DLD1 (cell line): ENCODE measurements around the gene LRRC27.

Experiments used
- in situ Hi-C: cut with HindIII; loops from 2 replicates; pipeline ENCODE4 v1.10.0; 2017; ENCODE audit warnings: low sequenced_read_pairs

Gene LRRC27

DNA sequence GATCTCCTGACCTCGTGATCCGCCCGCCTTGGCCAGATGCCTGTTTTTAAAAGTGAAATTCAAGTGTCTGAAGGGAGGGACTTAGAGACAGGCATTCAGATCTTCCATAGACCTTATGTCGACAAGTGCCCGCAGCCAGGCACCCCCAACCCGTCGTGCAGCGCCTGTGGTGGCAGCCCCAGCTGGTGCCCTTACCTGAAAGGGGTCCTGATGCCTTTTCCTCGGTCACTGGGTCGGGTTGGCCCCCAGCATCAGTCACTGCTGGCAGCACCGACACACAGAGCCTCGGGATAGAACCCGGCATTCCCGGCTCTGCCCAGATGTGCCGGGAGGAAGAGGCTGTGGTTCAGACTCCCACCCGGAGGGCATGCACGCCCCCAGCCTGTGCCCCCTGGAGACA is 23.3 kb downstream of the LRRC27 start:
- in situ Hi-C loops, result no loop called here

DNA sequence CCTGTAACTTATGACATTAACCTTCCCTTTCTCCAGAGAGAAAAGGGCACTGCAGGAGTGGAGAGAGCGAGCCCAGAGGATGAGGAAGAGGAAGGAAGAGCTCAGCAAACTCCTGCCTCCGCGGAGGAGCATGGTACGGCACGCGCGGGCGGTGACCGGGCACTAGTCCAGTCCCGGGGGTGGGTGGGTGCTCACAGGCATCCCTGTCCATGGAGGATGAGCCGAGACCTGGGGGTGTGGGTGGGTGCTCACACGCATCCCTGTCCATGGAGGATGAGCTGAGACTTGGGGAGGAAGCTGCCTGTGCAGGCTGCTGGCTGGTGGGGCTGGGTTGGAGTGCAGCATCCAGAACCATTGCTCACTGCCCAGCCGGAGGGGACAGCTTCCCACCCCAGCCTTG is 23.8 kb downstream of the LRRC27 start:
- in situ Hi-C loops, result no loop called here

DNA sequence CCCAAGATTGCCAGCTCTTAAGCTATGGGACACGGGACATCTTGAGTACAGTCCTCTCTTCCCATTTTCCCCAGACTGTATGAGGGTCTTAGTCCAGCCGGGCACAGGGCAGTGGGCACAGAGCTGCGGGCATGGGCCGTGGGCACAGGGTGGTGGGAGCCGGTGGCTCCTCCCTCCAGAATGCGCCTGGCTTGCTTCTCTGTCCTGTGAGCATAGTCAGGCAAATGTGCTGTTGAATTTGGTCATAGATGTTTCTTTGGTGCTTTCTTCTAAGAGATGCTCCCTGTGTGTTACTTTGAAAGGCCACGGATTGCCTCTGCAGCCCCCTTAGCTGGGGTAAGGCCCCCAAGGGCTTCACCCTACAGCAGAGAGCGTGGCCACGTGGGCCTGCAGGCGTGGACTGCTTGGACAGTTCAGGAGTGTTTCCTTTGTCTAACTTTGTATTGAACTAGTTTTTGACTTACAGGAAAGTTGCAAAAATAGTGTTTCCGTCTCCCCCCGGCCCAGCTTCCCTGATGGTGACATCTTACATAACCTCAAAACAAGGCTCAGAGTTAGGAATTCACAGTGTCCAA is 24.7 kb downstream of the LRRC27 start:
- in situ Hi-C loops, result no loop called here

DNA sequence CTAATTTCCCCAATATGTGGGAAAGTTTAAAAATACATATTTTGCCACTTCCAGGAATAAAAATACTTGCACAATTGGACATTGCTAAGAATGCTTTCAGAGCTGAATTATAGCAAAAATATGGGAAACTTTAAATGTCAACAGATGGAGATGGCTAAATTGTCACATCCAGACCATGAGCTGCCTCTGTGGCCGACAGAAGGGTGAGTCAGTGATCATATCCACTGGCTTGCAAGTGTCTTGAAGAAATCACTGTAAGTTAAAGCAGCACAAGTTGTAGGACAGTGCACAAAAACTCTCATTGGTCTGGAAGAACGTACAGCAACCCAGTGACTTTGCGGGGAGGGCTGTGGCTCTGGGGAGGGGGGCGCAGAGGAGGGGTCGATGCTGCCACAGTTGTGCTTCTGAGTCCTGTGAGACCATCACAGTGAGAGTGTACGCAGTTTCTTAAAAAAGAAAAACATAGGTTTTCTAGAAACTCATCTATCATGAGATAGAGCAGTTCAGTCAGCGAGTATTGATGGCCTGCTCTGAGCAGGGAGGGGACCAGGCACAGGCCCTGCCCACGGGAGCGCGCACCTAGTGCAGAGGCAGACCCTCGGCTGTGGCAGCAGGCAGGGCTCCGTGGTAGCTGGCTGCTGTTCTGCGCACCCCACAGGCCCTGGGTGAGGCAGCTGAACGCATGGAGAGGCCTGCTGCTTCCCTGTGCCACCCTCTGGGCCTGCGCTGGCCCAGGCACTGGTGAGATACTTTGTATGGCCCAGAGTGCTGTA is 25.5 kb downstream of the LRRC27 start:
- in situ Hi-C loops, result no loop called here

DNA sequence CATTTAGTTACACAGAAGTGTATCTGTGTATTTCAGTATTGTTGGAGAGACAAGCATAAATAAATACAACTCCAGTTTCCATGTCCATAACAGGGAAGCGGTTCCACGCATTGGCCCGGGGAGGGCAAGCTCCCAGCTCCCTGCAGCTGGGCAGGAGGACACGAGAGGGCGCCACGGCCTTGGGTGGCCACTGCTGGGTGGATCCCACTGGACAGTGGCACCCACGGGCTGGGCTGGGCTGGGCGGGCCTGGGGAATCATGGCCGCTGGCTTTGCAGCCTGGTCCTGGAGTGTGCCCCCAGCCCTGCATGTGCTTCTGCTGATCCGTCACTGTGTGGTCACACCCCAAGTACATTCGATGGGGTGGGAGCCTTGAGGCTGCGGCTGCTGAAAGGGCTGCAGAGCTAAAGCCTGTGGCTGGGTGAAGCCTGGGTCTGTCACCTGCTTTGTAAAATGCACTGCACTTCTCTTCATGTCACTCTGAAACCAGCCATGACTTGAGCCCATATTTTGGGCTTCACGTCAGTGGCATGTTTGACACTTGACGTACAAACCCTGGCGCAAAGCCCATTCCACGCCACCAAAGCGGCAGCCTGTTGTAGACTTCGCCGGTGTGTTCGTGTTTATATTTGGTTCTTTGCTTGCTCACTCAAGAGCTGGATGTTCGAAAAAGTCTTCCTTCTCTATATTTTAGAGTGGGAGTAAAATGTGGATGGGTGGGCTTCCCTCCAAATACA is 27.5 kb downstream of the LRRC27 start:
- in situ Hi-C loops, result no loop called here

DNA sequence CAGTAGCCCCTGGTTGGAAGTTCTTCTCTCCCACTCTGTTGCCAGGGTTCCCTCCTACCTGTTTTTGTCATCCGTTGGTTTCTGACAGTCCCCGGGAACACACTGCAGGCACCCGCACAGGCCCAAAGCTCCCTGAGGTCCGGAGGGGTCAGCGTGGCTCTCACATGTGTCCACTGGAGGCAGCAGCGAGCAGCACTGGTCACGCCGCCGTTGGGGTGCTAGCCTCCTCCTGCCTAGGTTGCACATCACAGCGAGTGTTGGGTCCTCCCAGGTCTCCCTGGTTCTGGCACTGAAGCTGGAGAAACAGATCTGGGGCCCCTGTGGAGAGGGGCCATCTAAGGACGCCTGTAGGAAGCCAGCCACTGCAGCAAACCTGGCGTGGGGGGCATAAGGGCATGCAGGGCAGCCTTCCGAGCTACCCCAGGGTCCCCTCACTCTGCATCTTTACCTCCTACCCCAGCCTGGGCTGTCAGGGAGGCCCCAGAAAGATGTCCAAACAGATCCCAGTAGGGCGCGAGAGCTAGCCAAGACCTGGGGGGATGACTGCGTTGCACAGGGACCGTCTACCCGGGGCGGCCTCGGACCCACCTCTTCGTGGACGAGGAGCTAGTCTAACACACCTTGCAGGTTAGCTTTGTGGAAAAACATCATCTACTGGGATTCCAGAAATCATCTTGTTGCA is 28.9 kb downstream of the LRRC27 start:
- in situ Hi-C loops, result no loop called here

DNA sequence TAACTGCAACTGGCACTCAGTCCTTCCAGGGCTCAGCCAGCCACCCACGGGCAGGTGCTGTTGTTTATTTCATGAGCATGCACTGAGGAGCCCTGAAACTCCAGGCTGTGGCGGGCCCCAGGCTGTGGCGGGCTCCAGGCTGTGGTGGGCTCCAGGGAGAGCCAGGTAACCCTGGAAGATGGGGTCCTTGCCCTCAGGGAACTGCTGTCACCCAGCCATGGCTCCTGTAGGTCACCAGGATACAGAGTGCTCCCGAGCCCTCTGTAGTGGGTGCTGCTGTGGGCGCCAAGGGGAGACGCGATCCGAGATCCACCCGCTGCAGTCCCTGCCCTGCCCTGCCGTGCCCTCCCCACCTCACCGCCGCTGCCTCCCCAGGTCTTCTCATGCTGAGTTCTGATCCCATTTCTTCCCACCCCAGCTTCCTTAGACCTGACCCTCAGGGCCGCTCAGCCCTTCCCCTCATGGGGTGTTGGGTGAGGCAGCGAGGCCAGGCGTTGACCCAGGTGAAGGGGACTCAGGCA is 29.6 kb downstream of the LRRC27 start:
- in situ Hi-C loops, result no loop called here

DNA sequence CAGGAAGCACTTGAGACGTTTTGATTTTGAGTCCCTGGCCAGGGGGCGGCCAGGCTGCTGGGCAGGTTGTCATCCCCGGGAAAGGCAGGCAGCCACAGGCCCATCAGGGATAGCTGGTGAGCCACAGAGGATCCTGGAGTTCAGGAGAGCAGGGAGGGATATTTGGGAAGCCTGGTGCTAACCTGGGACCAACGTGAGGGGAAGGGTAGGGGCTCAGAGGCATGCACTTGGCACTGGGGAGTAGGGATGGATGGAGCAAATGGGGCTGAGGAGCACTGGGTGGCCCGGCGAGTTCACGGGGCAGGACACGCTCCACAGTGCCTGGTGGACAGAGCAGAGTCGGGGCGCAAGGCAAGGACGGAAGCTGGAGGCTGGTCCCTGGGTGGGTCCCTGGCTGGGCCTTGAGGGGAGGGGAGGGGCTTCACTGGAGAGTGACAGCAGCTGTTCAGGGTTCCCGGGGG is 30.2 kb downstream of the LRRC27 start:
- in situ Hi-C loops, result no loop called here

DNA sequence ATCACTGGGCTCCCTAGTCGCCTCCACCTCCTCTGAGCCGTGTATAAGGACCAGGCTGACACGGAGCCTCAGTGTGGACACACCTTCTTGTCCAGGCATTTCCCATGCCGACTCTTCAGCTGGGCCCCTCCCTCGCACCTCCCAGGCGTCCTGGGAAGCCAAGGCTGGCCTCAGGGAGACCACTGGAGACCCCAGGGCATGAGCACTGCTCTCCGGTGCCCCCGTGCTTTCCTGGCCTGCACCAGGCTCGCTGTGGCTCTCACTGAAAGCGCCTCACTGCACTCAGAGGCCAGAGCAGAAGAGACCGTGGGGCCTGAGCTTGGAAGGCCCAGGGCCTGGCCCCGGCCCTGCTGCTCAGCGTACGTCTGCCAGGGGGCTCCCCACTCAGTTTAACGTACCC is 31.4 kb downstream of the LRRC27 start:
- in situ Hi-C loops, result no loop called here

DNA sequence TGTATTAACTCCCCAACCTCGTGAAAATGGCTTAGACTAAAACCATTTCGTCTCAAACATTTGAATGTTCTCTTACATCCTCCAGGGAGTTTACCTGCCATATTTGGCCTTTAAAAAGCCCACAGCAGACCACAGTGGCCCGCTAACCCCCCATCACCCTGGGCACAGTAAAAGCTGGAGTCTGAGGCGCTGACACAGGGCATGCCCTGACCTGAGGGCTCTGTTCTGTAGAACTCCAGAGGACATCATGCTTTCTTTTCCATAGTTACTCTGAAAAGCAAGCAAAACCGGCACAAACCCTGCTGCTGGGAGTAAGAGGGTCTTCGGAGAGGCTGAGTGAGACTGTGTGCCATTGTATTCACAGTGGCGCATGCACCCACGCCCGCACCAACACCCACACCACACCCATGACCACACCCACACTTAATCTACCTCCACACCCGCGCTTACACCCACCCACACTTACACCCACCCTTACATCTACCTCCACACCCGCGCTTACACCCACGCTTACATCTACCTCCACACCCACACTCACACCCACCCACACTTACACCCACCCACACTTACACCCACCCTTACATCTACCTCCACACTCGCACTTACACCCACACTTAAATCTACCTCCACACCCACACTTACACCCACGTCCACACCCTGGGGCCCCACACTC is 32.1 kb downstream of the LRRC27 start:
- in situ Hi-C loops, result no loop called here

DNA sequence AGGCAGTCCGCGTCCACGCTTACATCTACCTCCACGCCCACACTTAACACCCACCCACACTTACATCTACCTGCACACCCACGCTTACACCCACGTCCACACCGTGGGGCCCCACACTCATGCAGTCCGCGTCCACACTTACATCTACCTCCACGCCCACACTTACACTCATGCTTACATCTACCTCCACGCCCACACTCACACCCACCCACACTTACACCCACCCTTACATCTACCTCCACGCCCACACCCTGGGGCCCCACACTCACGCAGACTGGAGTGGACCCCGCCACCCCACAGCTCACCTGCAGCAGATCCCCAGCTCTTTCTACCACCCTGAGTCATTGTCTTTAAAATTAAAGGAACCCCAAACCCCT is 32.6 kb downstream of the LRRC27 start:
- in situ Hi-C loops, result no loop called here

DNA sequence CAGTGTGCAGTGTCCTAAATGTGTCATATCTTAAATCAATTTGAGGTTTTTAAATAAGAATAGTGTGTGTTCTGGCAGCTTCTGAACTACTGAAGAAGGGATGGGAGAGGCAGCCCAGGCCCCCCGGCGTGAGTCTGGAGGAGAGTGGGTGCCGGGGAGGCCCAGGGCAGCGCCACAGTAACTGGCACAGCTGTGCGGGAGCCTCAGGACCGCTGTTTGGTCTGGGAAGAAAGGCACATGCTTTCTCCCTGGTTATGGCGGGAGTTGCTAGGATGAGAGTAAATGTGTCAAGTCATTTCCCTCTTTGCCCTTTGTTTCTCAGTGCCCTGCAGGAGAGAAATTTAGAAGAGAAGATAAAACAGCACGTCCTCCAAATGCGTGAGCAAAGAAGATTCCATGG is 33.1 kb downstream of the LRRC27 start:
- in situ Hi-C loops, result no loop called here

DNA sequence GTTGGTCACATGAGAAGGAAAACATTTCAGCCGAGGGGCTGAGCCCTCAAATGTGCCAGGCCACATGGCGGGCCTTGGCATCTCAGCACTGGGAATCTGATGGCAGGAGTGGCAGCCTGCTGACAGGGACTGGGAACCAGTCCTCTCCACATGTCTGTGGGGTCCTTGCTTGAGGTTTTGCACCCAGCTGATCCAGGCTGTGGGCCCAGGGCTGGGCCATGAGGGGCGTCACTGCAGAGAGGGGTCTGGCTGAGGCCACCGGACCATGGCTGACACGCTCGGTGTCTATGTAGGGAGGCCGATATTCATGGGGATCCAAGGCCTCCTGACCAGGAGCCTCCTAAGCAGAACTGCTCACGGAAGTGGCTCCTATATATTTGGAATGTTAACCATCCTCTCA is 34.0 kb downstream of the LRRC27 start:
- in situ Hi-C loops, result no loop called here

DNA sequence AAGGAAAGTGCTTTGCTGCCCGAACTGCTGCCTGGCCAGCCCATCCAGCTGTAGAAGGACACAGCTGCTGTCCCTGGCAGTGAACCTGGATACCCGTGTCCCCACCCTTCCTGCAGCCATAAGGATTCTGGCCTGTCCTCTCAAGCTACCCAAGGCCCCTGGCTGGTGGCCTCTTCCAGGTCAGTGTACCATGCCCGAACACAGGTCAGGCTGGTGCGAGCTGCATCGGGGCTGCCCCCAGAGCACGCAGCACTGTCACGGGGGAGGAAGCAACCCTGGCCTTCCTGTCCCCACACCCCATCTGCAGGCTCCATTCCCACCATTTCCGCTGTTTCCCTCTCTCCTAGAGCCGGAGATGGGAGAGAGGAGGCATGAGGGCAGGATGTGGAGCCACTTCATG is 34.5 kb downstream of the LRRC27 start:
- in situ Hi-C loops, result no loop called here

DNA sequence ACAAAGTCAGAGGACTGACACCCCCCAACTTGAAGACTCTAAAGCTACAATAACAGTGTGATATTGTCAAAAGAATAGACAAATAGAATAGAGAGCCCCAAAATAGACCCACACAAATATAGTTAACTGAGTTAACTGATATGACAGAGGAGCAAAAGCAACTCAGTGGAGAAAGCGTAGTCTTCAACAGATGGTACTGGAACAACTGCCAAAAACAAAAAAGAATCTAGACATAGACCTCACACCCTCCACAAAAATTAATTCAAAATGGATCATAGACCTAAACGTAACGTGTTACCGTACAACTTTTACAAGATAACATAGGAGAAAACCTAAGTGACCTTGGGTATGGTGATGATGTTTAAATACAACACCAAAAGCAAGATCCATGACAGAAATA is 36.4 kb downstream of the LRRC27 start:
- in situ Hi-C loops, result no loop called here

DNA sequence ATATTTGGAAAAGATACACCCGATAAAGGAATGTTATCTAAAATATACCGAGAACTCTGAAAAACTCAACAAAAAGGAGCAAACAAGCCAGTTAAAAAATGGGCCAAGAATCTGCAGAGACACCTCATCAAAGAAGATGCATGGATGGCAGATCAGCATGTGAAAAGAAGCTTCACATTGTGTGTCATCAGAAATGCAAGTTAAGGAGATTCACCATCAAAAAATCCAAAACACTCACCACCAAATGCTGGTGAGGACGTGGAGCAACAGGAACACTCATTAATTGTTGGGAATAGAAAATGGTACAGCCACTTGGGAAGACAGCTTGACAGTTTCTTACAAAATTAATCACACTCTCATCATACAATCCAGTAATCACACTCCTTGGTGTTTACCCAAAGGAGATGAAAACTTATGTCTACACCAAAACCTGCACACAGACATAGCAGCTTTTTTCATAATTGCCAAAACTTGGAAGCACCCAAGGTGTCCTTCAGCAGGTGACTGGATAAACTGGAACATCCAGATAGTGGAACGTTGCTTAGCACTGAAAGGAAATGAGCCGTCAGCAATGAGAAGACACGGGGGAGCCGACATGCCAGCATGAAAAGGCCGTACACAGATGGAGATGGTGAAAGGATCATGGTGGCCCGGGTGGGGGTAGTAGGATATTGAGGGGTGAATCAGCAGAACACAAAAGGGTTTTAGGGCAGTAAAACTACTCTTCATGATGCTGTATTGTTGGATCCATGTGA is 37.1 kb downstream of the LRRC27 start:
- in situ Hi-C loops, result no loop called here

DNA sequence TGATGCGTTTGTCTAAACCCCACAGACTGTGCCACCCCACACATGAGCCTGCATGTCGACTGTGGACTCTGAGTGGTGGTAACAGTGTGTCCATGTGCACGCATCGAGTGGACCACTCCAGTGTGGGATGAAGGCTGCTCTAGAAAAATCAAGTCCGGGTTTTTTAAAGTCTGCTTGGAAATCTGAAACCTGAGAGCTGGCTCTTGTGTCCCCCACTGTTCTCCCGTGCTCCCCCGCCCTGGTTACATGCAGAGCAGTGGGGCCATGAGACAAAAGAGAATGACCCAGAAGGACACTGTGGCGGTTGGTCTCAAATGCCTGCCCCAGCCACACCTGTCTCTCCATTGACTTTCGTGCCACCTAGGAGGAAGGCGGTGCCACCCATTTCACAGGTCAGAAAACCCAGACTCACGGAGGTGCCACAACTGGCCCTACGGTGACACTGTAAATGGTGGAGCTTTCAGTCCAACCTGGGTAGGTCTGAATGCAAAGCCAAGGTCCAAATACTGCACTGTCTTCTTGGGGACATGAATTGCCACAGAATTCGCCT is 37.7 kb downstream of the LRRC27 start:
- in situ Hi-C loops, result no loop called here

DNA sequence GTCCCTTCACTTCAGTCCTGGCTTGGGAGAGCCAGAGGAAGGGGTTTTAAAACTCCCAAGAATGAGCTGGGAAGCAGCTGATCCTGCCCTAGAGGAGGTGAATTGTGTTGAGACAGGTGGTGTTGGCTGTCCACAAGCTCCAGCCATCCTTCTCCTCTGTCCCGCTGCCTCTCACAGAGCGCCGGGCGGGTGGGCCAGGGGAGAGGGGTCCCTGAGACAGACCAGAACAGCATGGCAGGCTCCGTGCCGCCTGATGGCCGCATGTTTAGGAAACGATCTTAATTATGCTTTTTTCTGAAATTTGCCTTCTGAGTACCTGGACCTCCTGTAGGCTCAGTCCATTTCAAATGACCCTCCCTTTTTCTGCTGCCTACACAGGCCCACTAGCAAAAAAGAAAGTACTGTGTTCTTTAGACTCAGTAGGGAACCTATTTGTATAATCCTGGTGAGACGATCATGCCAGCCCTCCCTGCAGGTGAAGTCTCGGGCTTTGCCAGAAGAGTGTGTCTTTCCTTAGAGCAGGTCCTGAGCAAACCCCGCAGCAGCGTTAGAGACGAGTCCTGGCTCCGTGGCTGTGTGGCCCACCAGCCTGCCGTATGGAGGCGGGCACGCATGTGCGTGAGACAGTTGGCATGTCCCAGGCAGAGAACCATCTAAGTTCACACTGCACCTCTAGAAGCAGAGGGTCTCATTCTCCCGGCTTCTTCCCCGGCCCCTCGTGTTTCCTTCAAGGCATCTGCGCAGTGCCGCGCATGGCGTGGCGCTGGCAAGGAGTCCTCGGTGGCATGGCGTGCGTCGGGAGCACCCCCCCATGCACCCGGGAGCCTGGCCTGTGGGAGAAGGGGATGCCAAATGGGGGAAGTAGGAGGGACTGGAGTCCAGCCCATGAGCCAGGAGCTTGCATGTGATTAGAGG is 38.7 kb downstream of the LRRC27 start:
- in situ Hi-C loops, result no loop called here

DNA sequence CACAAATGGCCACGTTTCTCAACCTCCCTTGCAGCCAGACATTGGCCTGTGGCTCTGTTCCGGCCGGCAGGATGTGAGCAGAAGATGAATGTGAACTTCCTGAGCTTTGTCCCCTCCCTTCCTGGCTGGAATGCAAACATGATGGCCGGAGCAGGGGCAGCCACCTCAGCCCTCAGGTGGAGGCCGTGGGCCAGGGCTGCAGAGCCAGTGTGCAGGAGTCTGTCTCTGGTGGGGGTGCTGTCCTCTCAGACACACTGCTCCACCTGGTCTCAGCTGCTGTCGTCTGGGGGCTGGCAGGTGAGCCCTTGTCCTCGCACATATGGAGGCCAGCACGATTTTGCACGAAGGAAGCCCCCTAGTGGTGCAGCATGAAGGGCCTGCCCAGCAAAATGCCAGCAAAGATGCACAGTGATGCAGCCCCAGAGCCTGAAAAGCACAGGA is 39.7 kb downstream of the LRRC27 start:
- in situ Hi-C loops, result no loop called here
